IPS-15b (cell line): ENCODE data around the gene CDC45.

Source experiments
- H3K27me3 ChIP-seq: one replicate; pipeline ENCODE4 v1.6.1; 2013; ENCODE audit warnings: low read length; ENCODE audit not compliant: control insufficient read depth, insufficient read depth
- H3K36me3 ChIP-seq: one replicate; pipeline ENCODE4 v1.6.1; 2013; ENCODE audit warnings: low read length; ENCODE audit not compliant: control insufficient read depth, insufficient read depth
- H3K4me1 ChIP-seq: one replicate; pipeline ENCODE4 v1.6.1; 2013; ENCODE audit warnings: mild to moderate bottlenecking, low read length; ENCODE audit not compliant: control insufficient read depth, insufficient read depth
- H3K4me3 ChIP-seq: one replicate; pipeline ENCODE4 v1.5.1; 2013; ENCODE audit warnings: low read depth, low read length
- H3K9ac ChIP-seq: one replicate; pipeline ENCODE4 v1.6.1; 2013; ENCODE audit warnings: low read depth, mild to moderate bottlenecking, low read length
- H3K9me3 ChIP-seq: one replicate; pipeline ENCODE4 v1.6.1; 2013; ENCODE audit warnings: mild to moderate bottlenecking, low read length; ENCODE audit not compliant: control insufficient read depth, insufficient read depth

Gene CDC45

DNA sequence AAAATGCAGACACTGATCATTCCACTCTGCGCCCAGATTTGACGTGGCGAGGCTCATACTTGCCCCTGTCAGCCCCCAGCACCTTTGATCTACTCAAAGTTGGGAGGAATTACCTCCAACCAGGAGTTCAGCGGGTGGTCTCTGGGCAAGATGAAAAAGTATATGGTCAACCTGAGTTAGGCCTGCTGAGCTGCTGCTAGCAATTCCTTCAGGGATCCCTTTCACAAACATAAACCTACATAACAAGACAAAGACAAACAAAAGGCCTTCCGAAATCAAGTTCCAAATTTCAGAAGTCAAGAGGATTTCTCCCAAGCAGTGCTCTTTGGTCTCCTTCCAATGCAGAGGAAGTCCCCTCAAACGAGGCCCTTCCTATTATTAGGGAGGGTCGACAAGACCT is 23.6 kb downstream of the CDC45 start:
- Histone ChIP-seq H3K9me3 (no peaks in the 10 kb centered on the region), H3K9ac (no peak overlapping the region), H3K27me3 (no peaks in the 10 kb centered on the region), H3K4me3 (no peak overlapping the region), H3K4me1 (peaks cover 2% of the 10 kb centered on the region), H3K36me3 (peaks cover 19% of the 10 kb centered on the region)

DNA sequence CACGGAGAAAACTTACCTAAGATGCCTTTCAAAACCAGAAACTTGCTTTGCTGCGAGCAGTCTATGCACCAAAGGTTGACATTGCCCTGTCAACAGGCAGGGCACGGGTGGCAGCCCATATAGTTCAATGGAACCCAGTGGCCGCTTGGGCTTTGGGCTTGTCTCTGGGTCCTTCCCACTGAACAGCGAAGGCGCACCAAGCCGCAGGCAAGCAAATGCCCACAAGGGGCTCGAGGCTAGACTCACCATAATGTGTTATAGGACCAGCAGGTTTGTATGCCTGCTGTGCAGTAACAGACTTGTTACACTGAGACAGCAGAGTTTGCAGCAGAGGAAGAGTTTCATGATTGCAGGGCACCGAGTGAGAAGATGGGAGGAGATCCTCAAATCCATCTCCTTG is 24.1 kb downstream of the CDC45 start:
- Histone ChIP-seq H3K9ac (no peak overlapping the region), H3K9me3 (no peaks in the 10 kb centered on the region), H3K4me3 (no peak overlapping the region), H3K36me3 (peaks cover 15% of the 10 kb centered on the region), H3K27me3 (no peaks in the 10 kb centered on the region), H3K4me1 (peaks cover 2% of the 10 kb centered on the region)

DNA sequence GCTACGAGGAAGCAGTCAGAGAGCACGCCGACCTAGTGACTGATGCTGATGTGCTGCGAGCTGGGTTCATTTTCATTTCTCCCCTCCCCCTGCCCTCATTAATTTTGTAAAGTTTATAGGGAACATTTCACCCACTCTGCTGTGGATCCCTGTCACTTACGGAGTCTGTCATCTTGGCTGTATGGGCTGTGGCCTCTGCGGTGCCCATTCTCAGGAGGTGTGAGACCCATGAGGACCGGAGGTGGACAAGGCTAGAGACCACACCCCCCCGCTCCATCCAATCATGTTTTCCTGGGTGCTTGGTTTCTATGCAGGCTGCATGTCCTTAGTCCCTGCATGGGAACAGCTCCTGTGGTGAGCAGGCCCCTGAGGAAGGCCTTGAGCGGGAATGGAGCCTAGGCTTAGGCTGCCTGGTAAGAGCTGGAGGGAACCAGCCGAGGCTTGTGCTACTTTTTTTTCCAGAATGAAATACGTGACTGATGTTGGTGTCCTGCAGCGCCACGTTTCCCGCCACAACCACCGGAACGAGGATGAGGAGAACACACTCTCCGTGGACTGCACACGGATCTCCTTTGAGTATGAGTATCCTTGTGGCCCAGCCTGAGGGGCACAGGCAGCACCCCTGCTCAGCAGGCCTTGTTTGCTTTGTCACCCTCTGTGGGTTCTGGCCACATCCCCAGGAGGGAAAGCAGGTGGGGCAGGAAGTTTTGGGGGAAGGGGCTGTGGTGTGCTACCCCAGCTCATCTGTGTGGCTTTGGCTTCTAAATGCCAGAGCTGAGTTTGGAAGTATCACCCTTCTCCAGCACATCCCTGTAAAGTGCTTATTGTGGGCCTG is 25.4 kb downstream of the CDC45 start:
- H3K9me3 ChIP-seq = no peaks in the 10 kb centered on the region
- H3K27me3 ChIP-seq = no peaks in the 10 kb centered on the region
- no peak overlapping the region for H3K4me3 ChIP-seq
- no peak overlapping the region for H3K9ac ChIP-seq
- H3K36me3 ChIP-seq = peaks cover 9% of the 10 kb centered on the region
- peaks cover 2% of the 10 kb centered on the region for H3K4me1 ChIP-seq

DNA sequence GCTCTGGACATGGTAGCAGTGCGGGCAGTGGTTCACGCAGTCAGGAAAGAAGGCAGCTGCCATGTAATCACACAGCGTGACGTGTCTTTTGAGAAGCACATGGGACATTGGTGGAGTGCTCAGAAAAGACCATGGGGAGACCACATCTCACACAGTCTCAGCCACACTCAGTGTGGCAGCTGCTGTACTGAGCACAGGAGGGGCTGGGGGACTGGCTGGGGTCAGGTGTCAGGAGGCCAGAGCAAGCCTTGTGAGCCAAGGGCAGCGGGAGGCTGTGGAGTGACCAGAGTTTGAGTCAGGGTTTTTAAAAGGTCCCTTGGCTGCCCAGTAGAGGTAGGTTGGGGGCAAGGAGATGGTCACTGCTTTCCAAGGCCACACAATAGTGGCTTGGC is 26.0 kb downstream of the CDC45 start:
- Histone ChIP-seq H3K4me3 (no peak overlapping the region), H3K4me1 (peaks cover 2% of the 10 kb centered on the region), H3K9ac (no peak overlapping the region), H3K9me3 (no peaks in the 10 kb centered on the region), H3K36me3 (peaks cover 9% of the 10 kb centered on the region), H3K27me3 (no peaks in the 10 kb centered on the region)

DNA sequence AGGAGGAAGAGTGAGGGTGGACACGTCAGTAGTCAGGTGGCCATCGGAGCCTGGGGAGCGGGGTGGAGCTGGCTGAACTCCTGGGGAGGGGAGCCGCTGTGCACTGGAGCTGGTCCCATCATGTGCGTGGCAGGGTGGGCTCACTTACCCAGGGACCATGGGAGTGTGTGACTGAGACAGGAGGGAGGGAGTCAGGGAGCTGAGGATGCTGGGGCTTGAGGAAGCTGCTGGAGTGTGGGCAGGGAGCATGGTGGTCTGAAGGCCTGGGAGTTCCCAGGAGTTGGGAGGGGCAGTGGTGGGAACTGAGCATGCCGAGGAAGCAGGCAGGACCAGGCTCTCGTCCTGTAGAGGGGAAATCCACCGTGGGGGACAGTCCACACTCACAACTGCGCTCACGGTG is 26.5 kb downstream of the CDC45 start:
- peaks cover 9% of the 10 kb centered on the region for H3K36me3 ChIP-seq
- H3K9ac ChIP-seq = no peak overlapping the region
- no peak overlapping the region for H3K4me3 ChIP-seq
- H3K9me3 ChIP-seq = no peaks in the 10 kb centered on the region
- H3K4me1 ChIP-seq = peaks cover 2% of the 10 kb centered on the region
- H3K27me3 ChIP-seq = no peaks in the 10 kb centered on the region

DNA sequence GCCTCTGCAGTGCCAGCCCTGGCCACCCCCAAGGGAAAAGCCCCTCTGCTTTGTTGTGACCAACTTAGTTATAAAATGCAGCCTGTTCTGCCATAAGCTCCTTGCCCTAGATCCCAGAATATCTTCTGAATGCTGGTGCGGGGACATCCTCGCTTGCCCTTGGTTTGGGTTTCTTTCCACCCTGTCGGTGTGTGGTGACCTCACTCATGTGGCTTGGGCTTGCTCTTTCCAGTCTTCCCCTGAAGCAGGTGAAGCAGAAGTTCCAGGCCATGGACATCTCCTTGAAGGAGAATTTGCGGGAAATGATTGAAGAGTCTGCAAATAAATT is 27.8 kb downstream of the CDC45 start:
- Histone ChIP-seq H3K9me3 (no peaks in the 10 kb centered on the region), H3K36me3 (peaks cover 9% of the 10 kb centered on the region), H3K9ac (no peak overlapping the region), H3K27me3 (no peaks in the 10 kb centered on the region), H3K4me3 (no peak overlapping the region), H3K4me1 (peaks cover 2% of the 10 kb centered on the region)

DNA sequence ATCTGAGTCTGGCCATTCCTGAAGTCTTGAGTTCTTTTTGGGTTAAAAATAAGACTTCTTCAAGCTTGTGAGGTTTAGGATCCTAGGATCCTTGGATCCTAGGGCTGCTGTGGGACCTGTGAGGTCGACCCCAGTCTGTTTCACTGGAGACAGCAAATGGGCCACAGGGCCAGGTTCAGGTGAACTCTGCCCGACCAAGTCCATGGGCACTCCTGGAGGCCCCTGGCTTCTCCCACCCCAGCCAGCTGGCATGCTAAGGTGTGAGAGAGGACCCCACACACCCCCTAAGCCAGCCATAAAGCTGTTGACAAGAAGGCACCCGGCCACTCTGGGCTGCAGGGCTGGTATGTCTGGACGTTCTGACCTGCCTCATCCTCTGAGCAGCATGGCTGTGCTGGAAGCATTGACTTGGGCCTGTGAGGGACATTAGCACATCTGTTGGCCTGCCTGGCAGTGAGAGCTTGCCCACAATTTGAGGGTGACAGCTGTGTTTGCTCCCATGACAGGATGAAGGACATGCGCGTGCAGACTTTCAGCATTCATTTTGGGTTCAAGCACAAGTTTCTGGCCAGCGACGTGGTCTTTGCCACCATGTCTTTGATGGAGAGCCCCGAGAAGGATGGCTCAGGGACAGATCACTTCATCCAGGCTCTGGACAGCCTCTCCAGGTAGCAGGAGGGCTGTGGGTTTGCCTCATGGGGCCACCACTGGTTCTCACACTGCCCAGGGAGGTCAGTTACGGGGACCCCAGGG is 28.5 kb downstream of the CDC45 start:
- no peak overlapping the region for H3K9ac ChIP-seq
- H3K4me1 ChIP-seq = peaks cover 2% of the 10 kb centered on the region
- H3K9me3 ChIP-seq = no peaks in the 10 kb centered on the region
- H3K27me3 ChIP-seq = no peaks in the 10 kb centered on the region
- no peak overlapping the region for H3K4me3 ChIP-seq
- H3K36me3 ChIP-seq = peaks cover 9% of the 10 kb centered on the region

DNA sequence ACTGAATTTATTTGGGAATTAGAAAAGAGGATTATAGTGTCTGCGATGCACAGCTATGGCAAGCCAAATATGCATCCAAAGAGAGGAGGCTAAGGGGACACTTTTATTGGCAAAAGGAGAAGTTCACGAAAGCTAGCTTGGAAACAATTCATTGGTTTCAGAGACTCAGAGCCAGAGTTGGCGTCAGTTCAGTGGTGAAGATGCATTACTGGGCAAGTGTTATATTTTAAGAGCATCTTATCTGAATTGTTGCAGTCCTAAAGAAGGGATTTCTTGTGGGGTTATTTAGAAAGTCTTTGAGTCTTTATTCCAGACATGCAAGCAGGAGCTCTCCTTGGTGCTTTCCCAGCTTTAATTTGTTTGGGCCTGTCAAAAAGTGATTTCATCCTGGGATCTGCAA is 29.5 kb downstream of the CDC45 start:
- Histone ChIP-seq H3K27me3 (no peaks in the 10 kb centered on the region), H3K9ac (no peak overlapping the region), H3K36me3 (peaks cover 9% of the 10 kb centered on the region), H3K9me3 (no peaks in the 10 kb centered on the region), H3K4me1 (no peaks in the 10 kb centered on the region), H3K4me3 (no peak overlapping the region)

DNA sequence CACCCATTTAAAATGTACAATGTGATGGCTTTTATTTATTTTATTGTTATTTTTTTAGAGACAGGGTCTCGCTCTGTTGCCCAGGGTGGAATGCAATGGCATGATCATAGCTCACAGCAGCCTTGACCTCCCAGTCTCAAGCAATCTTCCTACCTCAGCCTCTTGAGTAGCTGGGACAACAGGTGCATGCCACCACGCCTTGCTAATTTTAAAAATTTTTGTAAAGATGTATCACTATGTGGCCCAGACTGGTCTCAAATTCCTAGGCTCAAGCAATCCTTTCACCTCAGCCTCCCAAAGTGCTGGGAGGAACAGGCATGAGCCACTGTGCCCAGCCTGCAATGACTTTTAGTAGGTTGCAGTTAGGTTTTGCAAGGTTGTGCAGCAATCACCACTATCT is 30.2 kb downstream of the CDC45 start:
- no peak overlapping the region for H3K9ac ChIP-seq
- H3K27me3 ChIP-seq = no peaks in the 10 kb centered on the region
- no peak overlapping the region for H3K4me3 ChIP-seq
- no peaks in the 10 kb centered on the region for H3K4me1 ChIP-seq
- no peaks in the 10 kb centered on the region for H3K9me3 ChIP-seq
- peaks cover 11% of the 10 kb centered on the region for H3K36me3 ChIP-seq

DNA sequence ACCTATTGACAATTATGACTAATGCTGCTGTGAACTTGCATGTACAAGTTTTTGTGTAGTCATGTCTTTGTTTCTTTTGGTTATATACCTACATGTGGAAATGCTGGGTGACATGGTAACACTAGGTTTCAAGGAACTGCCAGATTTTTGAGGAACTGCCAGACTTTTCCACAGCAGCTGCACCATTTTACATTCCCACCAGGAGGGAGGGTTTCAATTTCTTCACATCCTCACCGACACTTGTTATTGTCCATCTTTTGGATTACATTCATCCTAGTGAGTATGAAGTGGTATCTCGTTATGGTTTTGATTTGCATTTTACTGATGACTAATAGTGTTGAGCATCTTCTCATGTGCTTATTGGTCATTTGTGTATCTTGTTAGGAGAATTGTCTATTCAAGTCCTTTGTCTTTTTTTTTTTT is 31.2 kb downstream of the CDC45 start:
- no peaks in the 10 kb centered on the region for H3K4me1 ChIP-seq
- H3K9ac ChIP-seq = no peak overlapping the region
- H3K4me3 ChIP-seq = no peak overlapping the region
- H3K36me3 ChIP-seq = peaks cover 15% of the 10 kb centered on the region
- H3K9me3 ChIP-seq = no peaks in the 10 kb centered on the region
- H3K27me3 ChIP-seq = no peaks in the 10 kb centered on the region

DNA sequence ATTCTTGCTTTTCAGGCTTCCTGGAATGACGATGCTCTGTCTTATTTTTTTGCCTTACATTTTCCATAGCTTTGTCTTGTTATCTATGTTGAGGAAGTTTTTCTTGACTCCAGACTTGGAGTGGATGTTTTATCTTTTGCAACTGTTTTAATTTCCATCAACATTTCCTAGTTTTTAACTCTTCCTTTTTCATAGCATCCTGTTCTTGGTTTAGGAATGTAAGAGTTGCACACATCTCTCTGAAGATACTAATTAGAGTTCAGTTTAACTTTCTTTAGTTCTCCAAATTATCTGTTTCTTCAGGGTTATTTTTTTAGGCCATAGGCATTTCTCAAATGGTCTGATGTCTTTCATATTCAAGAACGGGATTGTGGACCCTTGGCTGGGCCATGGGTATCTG is 34.1 kb downstream of the CDC45 start:
- Histone ChIP-seq H3K4me3 (no peak overlapping the region), H3K9me3 (no peaks in the 10 kb centered on the region), H3K36me3 (peaks cover 27% of the 10 kb centered on the region), H3K27me3 (no peaks in the 10 kb centered on the region), H3K9ac (no peak overlapping the region), H3K4me1 (no peaks in the 10 kb centered on the region)
